Measurements from ENCODE around the gene CD2BP2.

Gene CD2BP2

DNA sequence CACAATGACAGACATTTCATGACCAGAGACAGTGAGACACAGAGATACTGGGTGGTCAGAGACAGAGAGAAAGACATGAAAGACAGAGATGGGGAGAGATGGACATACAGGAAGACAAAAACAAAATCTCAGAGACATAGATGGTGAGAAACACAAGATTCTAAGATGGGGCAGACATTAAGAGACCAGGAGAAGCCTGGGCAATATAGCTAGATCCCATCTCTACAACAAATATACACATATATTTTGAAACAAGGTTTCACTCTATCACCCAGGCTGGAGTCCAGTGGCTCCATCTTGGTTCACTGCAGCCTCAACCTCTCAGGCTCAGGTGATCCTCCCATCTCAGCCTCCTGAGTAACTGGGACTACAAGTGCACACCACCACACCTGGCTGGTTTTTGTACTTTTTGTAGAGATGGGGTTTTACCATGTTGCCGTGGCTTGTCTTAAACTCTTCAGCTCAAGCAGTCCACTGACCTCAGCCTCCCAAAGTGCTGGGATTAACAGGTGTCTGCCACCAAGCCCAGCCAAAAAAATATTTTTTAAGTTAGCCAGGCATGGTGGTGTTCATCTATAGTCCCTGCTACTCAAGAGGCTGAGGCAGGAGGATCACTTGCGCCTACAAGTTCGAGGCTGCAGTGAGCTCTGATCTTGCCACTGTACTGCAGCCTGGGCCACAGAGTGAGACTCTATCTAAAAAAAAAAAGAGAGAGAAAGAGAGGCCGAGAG lies 25.1 kb upstream of the CD2BP2 start:
- no peaks in the 10 kb centered on the region for H3K36me3 Mint-ChIP-seq (ENCODE audit: low read depth)
- H3K27me3 Mint-ChIP-seq (ENCODE audit: low read depth), result peaks cover 4% of the 10 kb centered on the region
- H3K27ac Mint-ChIP-seq, result peak overlapping the region; percentile 35 to 59 (median 51)
- no peaks in the 10 kb centered on the region for H3K9me3 Mint-ChIP-seq
- H3K4me1 Mint-ChIP-seq, result peaks cover 23% of the 10 kb centered on the region
- TF ChIP-seq, protein P1, sequence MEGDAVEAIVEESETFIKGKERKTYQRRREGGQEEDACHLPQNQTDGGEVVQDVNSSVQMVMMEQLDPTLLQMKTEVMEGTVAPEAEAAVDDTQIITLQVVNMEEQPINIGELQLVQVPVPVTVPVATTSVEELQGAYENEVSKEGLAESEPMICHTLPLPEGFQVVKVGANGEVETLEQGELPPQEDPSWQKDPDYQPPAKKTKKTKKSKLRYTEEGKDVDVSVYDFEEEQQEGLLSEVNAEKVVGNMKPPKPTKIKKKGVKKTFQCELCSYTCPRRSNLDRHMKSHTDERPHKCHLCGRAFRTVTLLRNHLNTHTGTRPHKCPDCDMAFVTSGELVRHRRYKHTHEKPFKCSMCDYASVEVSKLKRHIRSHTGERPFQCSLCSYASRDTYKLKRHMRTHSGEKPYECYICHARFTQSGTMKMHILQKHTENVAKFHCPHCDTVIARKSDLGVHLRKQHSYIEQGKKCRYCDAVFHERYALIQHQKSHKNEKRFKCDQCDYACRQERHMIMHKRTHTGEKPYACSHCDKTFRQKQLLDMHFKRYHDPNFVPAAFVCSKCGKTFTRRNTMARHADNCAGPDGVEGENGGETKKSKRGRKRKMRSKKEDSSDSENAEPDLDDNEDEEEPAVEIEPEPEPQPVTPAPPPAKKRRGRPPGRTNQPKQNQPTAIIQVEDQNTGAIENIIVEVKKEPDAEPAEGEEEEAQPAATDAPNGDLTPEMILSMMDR (IDR thresholded peaks at IDR 0.05; ENCODE audit: unreplicated experiment in 3 of 3), result no peak
- H3K4me3 Mint-ChIP-seq, result peak overlapping the region; percentile 87 to 96 (median 88)

DNA sequence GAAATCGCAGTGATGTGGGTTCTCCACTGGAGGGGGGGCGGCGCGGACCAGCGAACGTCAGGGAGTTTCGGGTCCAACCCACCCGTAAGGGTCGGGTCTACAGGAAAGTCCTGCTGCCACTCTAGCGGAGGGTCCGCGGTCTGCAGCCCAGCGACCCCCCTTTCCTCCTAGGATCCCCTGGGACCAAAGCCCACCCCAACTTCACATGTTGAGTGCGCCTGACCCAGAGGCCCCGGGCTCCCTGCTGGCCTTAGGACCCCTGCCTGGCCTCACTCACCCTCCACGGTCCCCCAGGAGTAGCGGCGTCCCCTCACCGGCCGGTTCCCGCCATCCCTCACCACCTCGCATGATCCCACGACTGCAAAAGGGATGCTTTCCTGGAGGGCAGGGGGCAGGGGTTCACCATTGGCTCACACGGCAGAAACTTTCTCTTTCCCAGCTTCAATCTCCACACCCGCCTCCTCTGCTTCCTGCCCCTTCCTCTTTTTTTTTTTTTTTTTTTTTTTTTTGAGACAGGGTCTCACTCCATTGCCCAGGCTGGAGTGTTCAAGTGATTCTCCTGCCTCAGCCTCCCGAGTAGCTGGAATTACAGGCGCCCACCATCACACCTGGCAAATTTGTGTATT lies 24.2 kb upstream of the CD2BP2 start:
- Mint-ChIP-seq H3K27ac (peak overlapping the region; percentile 99 to 100 (median 99)), H3K27me3 (ENCODE audit: low read depth) (peaks cover 4% of the 10 kb centered on the region), H3K4me1 (peaks cover 23% of the 10 kb centered on the region), H3K4me3 (peak overlapping the region; percentile 87 to 96 (median 88)), H3K36me3 (ENCODE audit: low read depth) (no peaks in the 10 kb centered on the region), H3K9me3 (no peaks in the 10 kb centered on the region)
- TF ChIP-seq, protein P1 (IDR thresholded peaks at IDR 0.05; ENCODE audit: unreplicated experiment in 3 of 3), result no peak

DNA sequence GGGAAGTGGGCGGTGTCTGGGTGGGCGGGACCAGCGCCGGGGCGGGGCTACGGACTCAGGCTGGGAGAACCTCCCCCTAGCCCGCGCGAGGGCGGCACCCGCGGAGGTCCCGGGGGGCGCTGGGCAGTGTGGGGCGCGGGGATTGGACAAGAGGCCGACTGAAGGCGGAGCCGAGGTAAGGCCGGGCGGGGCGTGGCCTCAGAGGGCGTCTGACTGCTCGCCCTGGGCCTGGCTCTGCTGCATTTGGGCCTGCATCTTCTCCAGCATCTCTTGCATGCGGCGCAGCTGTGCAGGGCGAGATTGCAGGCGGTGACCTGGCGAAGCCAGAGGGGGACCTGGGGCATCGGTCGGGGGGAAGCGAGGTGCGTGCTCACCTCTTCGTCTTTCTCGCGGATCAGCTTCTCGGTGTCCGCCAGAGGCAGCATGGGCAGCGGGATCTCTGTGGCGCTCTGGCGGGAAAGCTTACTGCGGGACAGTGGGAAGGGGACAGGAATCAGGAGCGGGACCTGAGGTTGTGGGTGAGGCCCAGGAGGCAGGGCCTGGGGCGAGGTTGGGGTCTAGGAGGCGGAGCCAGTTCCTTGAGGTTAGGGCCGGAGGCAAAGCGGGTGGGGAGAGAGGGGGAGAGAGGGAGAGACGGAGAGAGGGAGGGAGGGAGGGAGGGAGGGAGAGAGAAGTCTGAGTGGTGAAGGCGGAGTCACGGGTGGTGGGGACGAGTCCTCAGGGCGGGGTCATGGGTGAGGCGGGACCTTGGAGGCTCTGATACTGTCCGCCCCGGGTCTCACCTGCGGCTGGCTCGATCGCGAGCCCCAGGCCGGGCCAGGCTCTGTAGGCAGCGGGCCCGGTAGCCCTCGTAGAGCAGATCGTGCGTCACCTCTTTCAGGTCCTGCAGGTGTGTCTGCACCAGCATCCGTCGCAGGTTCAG lies 23.4 kb upstream of the CD2BP2 start:
- peaks cover under 1% of the 10 kb centered on the region for H3K27me3 Mint-ChIP-seq (ENCODE audit: low read depth)
- H3K27ac Mint-ChIP-seq, result peak overlapping the region; percentile 99 to 100 (median 99)
- no peaks in the 10 kb centered on the region for H3K9me3 Mint-ChIP-seq
- peaks cover 19% of the 10 kb centered on the region for H3K4me1 Mint-ChIP-seq
- TF ChIP-seq, protein P1 (IDR thresholded peaks at IDR 0.05; ENCODE audit: unreplicated experiment in 3 of 3), result no peak
- H3K36me3 Mint-ChIP-seq (ENCODE audit: low read depth), result no peaks in the 10 kb centered on the region
- H3K4me3 Mint-ChIP-seq, result peak overlapping the region; percentile 87 to 96 (median 88)

DNA sequence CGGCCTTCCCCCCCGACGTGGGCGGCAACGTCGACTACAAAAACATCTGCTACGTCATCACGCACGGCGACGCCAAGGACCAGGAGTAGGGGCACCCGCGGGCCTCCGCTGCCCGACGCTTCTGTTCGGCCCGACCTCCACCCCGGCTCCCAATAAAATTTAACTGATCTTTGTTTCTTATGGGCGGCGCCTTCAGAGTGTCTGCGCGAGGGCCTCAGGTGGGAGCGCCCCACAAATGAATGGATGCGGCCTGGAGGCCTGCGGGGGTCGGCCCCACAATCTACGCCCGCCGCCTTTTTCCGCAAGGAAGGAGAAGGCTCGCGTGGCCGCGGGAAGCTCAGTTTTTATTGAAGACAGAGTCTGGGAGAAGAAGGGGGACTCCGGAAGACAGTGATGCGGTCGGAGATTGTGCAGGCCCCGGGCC lies 22.7 kb upstream of the CD2BP2 start:
- H3K4me3 Mint-ChIP-seq, result peak overlapping the region; percentile 87 to 96 (median 88)
- H3K36me3 Mint-ChIP-seq (ENCODE audit: low read depth), result no peaks in the 10 kb centered on the region
- H3K27ac Mint-ChIP-seq, result peak overlapping the region; percentile 99 to 100 (median 99)
- TF ChIP-seq, protein P1 (IDR thresholded peaks at IDR 0.05; ENCODE audit: unreplicated experiment in 3 of 3), result no peak
- H3K27me3 Mint-ChIP-seq (ENCODE audit: low read depth), result no peaks in the 10 kb centered on the region
- H3K9me3 Mint-ChIP-seq, result no peaks in the 10 kb centered on the region
- H3K4me1 Mint-ChIP-seq, result peaks cover 18% of the 10 kb centered on the region

DNA sequence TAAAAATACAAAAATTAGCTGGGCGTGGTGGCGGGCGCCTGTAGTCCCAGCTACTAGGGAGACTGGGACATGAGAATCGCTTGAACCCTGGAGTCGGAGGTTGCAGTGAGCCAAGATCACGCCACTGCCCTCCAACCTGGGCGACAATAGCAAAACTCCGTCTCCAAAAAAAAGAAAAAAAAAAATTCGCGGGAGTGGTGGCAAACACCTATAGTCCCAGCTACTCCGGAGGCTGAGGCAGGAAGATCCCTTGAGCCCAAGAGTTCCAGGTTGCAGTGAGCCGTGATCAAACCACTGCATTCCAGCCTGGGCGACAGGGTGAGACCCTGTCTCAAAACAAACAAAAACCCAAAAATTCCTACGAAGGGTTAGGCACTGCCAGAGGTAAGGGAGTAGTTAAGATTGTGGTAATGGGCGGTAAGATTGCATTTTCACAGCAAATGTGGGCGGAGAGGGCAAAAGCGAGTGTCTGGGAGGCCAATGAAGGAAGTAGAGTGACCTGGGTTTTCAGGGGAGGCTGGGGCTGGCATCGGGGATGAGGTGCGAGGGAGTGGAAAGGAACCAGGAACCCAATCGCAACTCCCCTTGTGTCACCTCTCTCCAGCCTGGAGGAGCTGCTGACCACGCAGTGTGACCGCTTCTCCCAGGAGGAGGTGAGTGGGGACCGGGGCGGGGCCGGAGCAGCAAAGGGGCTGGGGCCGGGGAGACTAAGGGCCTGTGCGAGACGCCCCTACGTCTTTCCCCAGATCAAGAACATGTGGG lies 22.1 kb upstream of the CD2BP2 start:
- no peaks in the 10 kb centered on the region for H3K36me3 Mint-ChIP-seq (ENCODE audit: low read depth)
- H3K27me3 Mint-ChIP-seq (ENCODE audit: low read depth), result no peaks in the 10 kb centered on the region
- H3K27ac Mint-ChIP-seq, result peak overlapping the region; percentile 99 to 100 (median 99)
- TF ChIP-seq, protein P1 (IDR thresholded peaks at IDR 0.05; ENCODE audit: unreplicated experiment in 3 of 3), result no peak
- no peaks in the 10 kb centered on the region for H3K9me3 Mint-ChIP-seq
- H3K4me1 Mint-ChIP-seq, result peaks cover 23% of the 10 kb centered on the region
- H3K4me3 Mint-ChIP-seq, result peak overlapping the region; percentile 87 to 96 (median 88)

All from nephron (organoid).